Common myeloid progenitor, CD34-positive (primary cell): Measurements from ENCODE around the gene RDH5. TPM values are rescaled to one million over a fixed set of nuclear protein-coding genes. Genes with fewer than 3 reads are reported as not detected.

Experiments used
- CTCF ChIA-PET: fragments of 350-600 bp; sonication (Branson Sonifier 250); formaldehyde crosslinking; loops from one replicate; lab custom pipeline; 2021; ENCODE audit warnings: antibody characterized with exemption; lab: Charles Lee
- POLR2A ChIA-PET: fragments of 350-600 bp; sonication (Branson Sonifier 250); formaldehyde crosslinking; loops from one replicate; lab custom pipeline; 2021; ENCODE audit warnings: antibody characterized with exemption; lab: Charles Lee
- DNase-seq, 3 donors: peaks; one replicate each; pipeline versions ENCODE4 v3.0.0 to v3.0.0-alpha.2; 2013
- H3K27ac ChIP-seq, 2 experiments: 1 replicate in 1 of 2; 2 replicates in 1 of 2; pipeline ENCODE4 v1.7.0; 2013; ENCODE audit warnings: inconsistent platforms in 2 of 2, low read length in 2 of 2, mild to moderate bottlenecking in 2 of 2, low read depth in 1 of 2, moderate library complexity in 1 of 2; ENCODE audit not compliant: severe bottlenecking in 2 of 2, insufficient read depth in 1 of 2, poor library complexity in 1 of 2
- H3K27me3 ChIP-seq, 5 experiments: replicated peaks in 2 of 5; 1 replicate in 3 of 5; 2 replicates in 2 of 5; pipeline versions ENCODE4 v1.6.1 to v1.7.0; 2013; ENCODE audit warnings: low read length in 4 of 5, mild to moderate bottlenecking in 2 of 5, moderate library complexity in 2 of 5, inconsistent platforms in 1 of 5; ENCODE audit not compliant: insufficient read depth in 5 of 5, control insufficient read depth in 4 of 5
- H3K36me3 ChIP-seq, 4 experiments: 1 replicate in 2 of 4; 2 replicates in 2 of 4; pipeline versions ENCODE4 v1.6.1 to v1.7.0; 2013; ENCODE audit warnings: low read length in 3 of 4, control low read depth in 1 of 4, mild to moderate bottlenecking in 1 of 4; ENCODE audit not compliant: control insufficient read depth in 4 of 4, insufficient read depth in 4 of 4
- H3K4me1 ChIP-seq, 4 experiments: 1 replicate in 3 of 4; 2 replicates in 1 of 4; pipeline versions ENCODE4 v1.6.1 to v1.7.1; 2013; ENCODE audit warnings: low read length in 3 of 4, mild to moderate bottlenecking in 3 of 4, control low read depth in 1 of 4, inconsistent platforms in 1 of 4, moderate library complexity in 1 of 4; ENCODE audit not compliant: control insufficient read depth in 4 of 4, insufficient read depth in 4 of 4; ENCODE audit errors: control extremely low read depth in 1 of 4
- H3K4me3 ChIP-seq, 7 experiments: 1 replicate in 4 of 7; 2 replicates in 3 of 7; pipeline versions ENCODE4 v1.5.1 to v1.7.0; 2013; ENCODE audit warnings: mild to moderate bottlenecking in 7 of 7, low read length in 6 of 7, moderate library complexity in 6 of 7, inconsistent platforms in 2 of 7, low read depth in 2 of 7, control low read depth in 1 of 7; ENCODE audit not compliant: insufficient read depth in 4 of 7, control insufficient read depth in 1 of 7; ENCODE audit errors: extremely low read depth in 1 of 7
- H3K9me3 ChIP-seq, 5 experiments: 1 replicate in 4 of 5; 2 replicates in 1 of 5; pipeline versions ENCODE4 v1.6.1 to v1.7.1; 2013; ENCODE audit warnings: low read length in 4 of 5, mild to moderate bottlenecking in 2 of 5, inconsistent platforms in 1 of 5, low read depth in 1 of 5, moderate library complexity in 1 of 5; ENCODE audit not compliant: control insufficient read depth in 4 of 5, insufficient read depth in 2 of 5; ENCODE audit errors: control extremely low read depth in 1 of 5
- WGBS: methylation state at CpG from one replicate; pipeline ENCODE4 v1.1.5; 2013; ENCODE audit not compliant: insufficient coverage; 5-methylcytosine and 5-hydroxymethylcytosine counted together
- polyA plus RNA-seq: library from polyadenylated mRNA; unstranded; fragments of 120-200 nt; gene quantifications from one replicate; pipeline ENCODE4 v1.2.1, GENCODE V29; 2013

Gene RDH5, protein sequence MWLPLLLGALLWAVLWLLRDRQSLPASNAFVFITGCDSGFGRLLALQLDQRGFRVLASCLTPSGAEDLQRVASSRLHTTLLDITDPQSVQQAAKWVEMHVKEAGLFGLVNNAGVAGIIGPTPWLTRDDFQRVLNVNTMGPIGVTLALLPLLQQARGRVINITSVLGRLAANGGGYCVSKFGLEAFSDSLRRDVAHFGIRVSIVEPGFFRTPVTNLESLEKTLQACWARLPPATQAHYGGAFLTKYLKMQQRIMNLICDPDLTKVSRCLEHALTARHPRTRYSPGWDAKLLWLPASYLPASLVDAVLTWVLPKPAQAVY
- polyA plus RNA-seq: 6.1 TPM

DNA sequence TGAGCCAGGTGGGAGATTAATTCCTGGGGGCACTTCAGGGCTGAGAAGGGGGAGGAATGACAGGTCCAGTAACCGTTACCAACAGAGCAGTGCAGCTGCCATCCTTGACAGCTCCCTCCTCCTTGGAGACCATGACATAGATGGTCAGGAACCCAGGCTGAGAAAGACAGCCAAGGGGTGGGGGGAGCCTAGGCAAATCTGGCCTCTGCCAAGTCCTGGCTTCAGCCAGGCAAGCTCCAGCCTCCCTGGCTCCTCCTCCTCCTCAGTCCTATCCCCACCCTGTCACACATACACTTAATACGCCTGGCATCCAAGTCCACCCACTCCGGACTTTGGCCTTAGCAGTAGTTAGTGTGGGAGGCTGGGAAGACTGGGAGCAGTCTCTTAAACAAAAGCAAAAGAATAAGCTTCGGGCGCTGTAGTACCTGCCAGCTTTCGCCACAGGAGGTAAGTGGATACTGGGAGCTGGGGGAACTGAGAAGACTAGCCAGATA, at the start of gene RDH5:
RDH5 (plus strand) TSS at position 323 of the 494 bp plus-strand sequence. CDS start 792 bp downstream, outside the sequence.
- no peaks in the 10 kb centered on the region for H3K27me3 ChIP-seq
- POLR2A ChIA-PET: no interaction called here
- peaks cover 3 to 31% (median 22%) of the 10 kb centered on the region in 4 experiments for H3K4me1 ChIP-seq
- peaks cover 3 to 29% (median 27%) of the 10 kb centered on the region in 4 experiments for H3K36me3 ChIP-seq
- H3K4me3 ChIP-seq: no peak within 1 kb of the TSS
- 93% methylated on average over 5 of the region's 6 CpGs for WGBS
- H3K9me3 ChIP-seq: no peaks in the 10 kb centered on the region
- DNase-seq: no peak
- no peak within 1 kb of the TSS for H3K27ac ChIP-seq
- CTCF ChIA-PET: interaction anchor here (0.6 to 7.3 kb wide), 9 partner anchors 8 to 69 kb away, joined by 3 to 119 read pairs (median 5); partner anchors contain the start of gene CD63

DNA sequence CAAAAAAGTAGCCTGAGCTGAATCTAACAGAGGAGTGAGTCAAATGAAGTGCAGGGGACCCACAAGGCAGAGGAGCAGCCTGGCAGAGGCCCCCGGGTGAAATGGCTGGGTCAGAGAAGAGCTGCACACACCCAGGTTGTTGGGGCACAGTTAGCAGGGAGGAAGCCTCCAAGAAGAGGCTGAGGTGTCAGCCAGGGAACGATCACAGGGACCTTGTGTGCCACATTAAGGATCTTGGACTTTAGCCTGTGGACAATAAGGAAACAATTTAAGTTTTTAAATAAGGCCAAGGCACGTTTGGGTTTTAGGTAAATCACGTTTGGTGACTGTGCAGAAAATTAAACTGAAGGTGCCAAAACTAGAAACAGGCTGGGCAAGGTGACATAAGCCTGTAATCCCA, 48.4 kb upstream of the RDH5 start:
- Histone ChIP-seq H3K27me3 (peaks cover 0 to 3% (median 0%) of the 10 kb centered on the region in 5 experiments), H3K36me3 (no peaks in the 10 kb centered on the region), H3K4me1 (peaks cover 0 to 5% (median 0%) of the 10 kb centered on the region in 4 experiments), H3K27ac (no peak overlapping the region), H3K9me3 (no peaks in the 10 kb centered on the region), H3K4me3 (no peak overlapping the region)
- ChIA-PET CTCF (interaction anchor here (1.3 kb wide), 1 partner anchor 26 kb away, joined by 3 read pairs; no protein-coding TSS in a partner anchor), POLR2A (no interaction called here)
- WGBS: 85% methylated on average over 4 of the region's 4 CpGs
- no peak for DNase-seq

DNA sequence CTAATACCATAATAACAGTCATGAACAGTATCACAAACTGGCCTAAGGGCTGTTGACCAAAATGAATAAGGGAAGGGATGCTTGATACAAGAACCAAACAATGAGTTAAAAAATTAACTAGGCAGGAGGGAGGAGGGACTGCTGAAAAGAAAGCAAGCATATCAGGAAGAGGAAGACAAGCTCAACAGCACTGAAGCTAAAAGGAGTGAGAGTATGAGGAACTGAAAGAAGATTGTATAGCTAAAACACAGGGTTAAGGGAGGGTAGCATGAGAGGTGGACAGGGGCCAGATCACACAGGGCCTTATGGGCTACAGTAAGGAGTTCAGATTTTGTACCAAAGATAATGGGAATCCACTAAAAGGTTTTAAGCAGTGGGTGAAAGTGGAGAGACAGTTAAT, 46.6 kb upstream of the RDH5 start:
- no peak for DNase-seq
- ChIA-PET CTCF (interaction anchor here (0.9 to 1.5 kb wide), 4 partner anchors 8 to 32 kb away, joined by 3 to 4 read pairs (median 4); a partner anchor contains a TSS), POLR2A (no interaction called here)
- Histone ChIP-seq H3K27ac (no peak overlapping the region), H3K4me1 (peaks cover 0 to 7% (median 0%) of the 10 kb centered on the region in 4 experiments), H3K4me3 (no peak overlapping the region), H3K36me3 (no peaks in the 10 kb centered on the region), H3K9me3 (no peaks in the 10 kb centered on the region), H3K27me3 (peaks cover 0 to 3% (median 0%) of the 10 kb centered on the region in 5 experiments)

DNA sequence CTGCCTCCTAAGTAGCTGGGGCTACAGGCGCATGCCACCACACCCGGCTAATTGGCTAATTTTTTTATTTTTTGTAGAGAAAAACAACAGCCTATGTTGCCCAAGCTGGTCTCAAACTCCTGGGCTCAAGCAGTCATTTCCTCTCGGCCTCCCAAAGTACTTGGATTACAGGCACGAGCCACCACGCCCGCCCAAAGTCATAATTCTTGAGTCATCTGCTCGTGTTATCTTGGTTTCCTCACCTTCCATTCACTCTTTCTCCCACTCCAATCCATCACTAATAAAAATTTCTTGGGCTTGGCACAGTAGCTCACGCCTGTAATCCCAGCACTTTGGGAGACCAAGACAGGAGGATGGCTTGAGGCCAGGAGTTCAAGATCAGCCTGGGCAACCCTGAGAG, 44.5 kb upstream of the RDH5 start:
- Histone ChIP-seq H3K4me1 (peaks cover 0 to 7% (median under 1%) of the 10 kb centered on the region in 4 experiments), H3K36me3 (no peaks in the 10 kb centered on the region), H3K27me3 (no peaks in the 10 kb centered on the region), H3K9me3 (no peaks in the 10 kb centered on the region), H3K27ac (no peak overlapping the region), H3K4me3 (no peak overlapping the region)
- DNase-seq: no peak
- CTCF ChIA-PET: interaction anchor here (1.5 to 1.6 kb wide), 2 partner anchors 11 to 21 kb away, joined by 3 read pairs; no protein-coding TSS in a partner anchor
- POLR2A ChIA-PET: no interaction called here
- WGBS: 94% methylated on average over 8 of the region's 8 CpGs

DNA sequence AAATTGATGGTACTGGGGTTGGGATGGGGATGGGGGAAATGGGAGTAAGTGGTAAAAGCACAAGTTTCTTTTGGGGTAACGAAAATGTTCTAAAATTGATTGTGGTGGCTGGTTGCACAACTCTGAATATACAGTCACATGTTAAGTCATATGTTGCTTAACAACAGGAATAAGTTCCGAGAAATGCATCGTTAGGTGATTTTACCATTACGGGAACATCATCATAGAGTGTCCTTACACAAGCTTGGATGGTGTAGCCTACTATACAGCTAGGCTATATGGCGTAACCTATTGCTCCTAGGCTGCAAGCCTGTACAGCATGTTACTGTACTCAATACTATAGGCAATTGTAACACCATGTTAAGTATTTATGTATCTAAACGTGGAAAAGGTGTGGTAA, 43.5 kb upstream of the RDH5 start:
- 66% methylated on average over 4 of the region's 6 CpGs for WGBS
- H3K36me3 ChIP-seq: no peaks in the 10 kb centered on the region
- CTCF ChIA-PET: interaction anchor here (1.6 kb wide), 1 partner anchor 10 kb away, joined by 3 read pairs; no protein-coding TSS in a partner anchor

DNA sequence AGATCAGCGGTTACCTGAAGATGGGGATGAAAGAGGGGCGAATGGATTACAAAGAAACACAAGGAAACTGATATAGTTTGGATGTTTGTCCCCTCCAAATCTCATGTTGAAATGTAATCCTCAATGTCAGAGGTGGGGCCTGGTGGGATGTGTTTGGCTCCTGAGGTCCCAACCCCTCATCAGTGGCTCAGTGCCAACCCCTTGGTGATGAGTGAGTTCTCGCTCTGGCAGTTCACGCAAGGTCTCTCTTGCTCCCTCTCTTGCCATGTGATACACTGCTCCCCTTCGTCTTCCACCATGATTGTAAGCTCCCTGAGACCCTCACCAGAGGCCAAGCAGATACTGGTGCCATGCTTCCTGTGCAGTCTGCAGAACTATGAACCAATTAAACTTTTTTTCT, 40.5 kb upstream of the RDH5 start:
- Histone ChIP-seq H3K4me3 (no peak overlapping the region), H3K4me1 (peaks cover 0 to 18% (median 16%) of the 10 kb centered on the region in 4 experiments), H3K27me3 (no peaks in the 10 kb centered on the region), H3K36me3 (no peaks in the 10 kb centered on the region), H3K9me3 (no peaks in the 10 kb centered on the region), H3K27ac (no peak overlapping the region)
- WGBS: 96% methylated on average over 5 of the region's 5 CpGs
- CTCF ChIA-PET: no interaction called here
- POLR2A ChIA-PET: no interaction called here
- DNase-seq: no peak

More for the DNA sequence above, 43.5 kb upstream of the RDH5 start:
- no peak overlapping the region for H3K4me3 ChIP-seq
- H3K27ac ChIP-seq: no peak overlapping the region
- DNase-seq: no peak
- no peaks in the 10 kb centered on the region for H3K9me3 ChIP-seq
- peaks cover 0 to 15% (median 10%) of the 10 kb centered on the region in 4 experiments for H3K4me1 ChIP-seq
- H3K27me3 ChIP-seq: no peaks in the 10 kb centered on the region
- POLR2A ChIA-PET: no interaction called here
